Stimulated activated CD8-positive, alpha-beta memory T cell treated with anti-CD3 and anti-CD28 coated beads, Interleukin-12 subunit alpha, Interleukin-12 subunit beta, amount 100 ng/mL, for 1 hour (primary cell): ENCODE data around the gene PTCRA.

Experiments used
- DNase-seq: peaks from one replicate; pipeline ENCODE4 v3.0.0-alpha.2; 2020; ENCODE audit warnings: low read depth

The PTCRA gene

DNA sequence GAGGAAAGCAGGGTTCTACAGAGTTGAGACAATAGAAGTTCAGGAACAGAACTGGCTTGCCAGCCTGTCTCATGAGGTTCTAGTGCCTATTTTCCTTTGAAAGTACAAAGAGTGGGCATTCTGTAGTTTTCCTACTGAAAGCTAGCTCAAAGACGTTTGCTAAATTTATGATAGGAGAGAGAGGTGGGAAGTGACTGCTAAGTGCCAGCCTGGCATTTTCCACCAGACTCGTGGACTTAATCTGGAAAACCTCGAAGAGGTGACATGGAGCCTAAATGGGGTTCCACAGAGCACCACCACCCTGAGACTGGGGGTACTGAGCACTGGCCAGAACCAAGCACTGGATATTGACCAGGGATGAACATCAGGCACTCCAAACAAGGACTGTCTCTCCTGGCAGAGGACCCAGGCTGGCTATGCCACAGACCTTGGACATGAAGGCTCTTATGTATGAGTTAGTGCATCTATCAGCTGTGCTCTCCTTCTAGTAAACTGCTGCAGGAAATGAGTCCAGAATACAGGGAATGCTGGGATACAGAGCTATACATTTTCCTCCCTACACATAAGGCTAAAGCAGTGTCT, 56.0 kb downstream of the PTCRA start:
- DNase-seq: no peak

DNA sequence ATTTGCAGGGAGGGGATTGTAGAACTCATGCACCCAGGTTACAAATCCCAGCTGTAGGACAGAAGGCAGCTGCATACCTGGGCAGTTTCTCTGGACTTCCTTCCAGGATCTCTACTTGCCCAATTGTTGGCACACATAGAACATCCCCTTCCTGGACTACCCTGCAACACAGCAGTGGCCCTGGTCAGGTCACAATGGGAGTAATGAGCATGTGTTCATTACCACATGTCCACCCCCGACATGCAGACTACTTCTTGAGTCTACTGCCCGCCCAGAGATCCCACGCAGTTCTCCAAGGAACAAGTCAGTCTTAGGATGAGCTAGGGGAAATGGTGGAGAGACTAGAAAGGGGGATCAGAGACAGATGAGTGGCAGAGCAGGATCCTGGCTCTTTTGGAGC, 58.1 kb downstream of the PTCRA start:
- no peak for DNase-seq

DNA sequence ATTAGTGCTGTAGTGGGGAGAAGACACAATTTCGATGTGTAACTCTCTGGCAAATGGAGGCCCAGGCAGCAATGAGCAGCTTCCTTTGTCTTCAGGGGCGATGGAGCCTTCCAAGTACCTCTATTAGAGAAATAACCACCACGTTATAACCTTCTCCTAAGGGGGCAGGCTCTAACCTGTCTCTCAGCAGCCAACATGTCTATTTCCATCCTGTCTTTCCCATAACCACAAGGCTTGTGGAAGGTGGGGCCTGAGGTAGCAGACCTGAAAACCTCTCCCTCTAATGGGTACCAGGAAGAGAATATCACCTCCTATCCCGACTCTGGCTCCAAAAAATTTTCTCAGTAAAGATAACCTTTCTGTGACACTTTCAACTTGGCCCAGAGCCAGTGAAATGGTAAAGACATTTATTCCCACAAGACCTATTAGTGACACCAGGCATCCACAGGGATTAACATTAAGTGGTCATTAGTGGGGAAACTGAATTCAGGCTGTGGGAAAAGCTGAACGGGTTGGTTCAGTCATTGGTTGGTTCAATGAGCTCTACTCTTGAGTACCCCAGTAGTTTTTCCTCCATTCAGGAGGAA, 59.2 kb downstream of the PTCRA start:
- DNase-seq: no peak
